Hepatocyte (in vitro differentiated cells): Measurements from ENCODE around the gene NAV2. TPM values are rescaled to one million over a fixed set of nuclear protein-coding genes. Genes with fewer than 3 reads are reported as not detected.
A peak's percentile ranks its signal among the peaks of the same experiment; 100 is the strongest.

Experiments
- DNase-seq: peaks from one replicate; pipeline ENCODE4 v3.0.0-alpha.2; 2016; ENCODE audit warnings: low spot score
- H2AFZ ChIP-seq: fragments of 200-600 bp; sonication (generic); 2 replicates; pipeline ENCODE4 v1.6.0; 2016; ENCODE audit warnings: antibody characterized with exemption, mild to moderate bottlenecking
- H3K27ac ChIP-seq: fragments of 200-600 bp; sonication (generic); 2 replicates; pipeline ENCODE4 v1.5.1; 2016; ENCODE audit warnings: mild to moderate bottlenecking
- H3K27me3 ChIP-seq: fragments of 200-600 bp; sonication (generic); 2 replicates; pipeline ENCODE4 v1.6.1; 2016
- H3K36me3 ChIP-seq: fragments of 200-600 bp; sonication (generic); replicated peaks from 2 replicates; pipeline ENCODE4 v1.5.1; 2016; ENCODE audit warnings: low read depth; ENCODE audit not compliant: insufficient read depth
- H3K4me1 ChIP-seq: fragments of 200-600 bp; sonication (generic); 2 replicates; pipeline ENCODE4 v1.5.1; 2016; ENCODE audit warnings: mild to moderate bottlenecking, moderate library complexity; ENCODE audit not compliant: insufficient read depth
- H3K4me2 ChIP-seq: fragments of 200-600 bp; sonication (generic); 2 replicates; pipeline ENCODE4 v1.6.0; 2016
- H3K4me3 ChIP-seq: fragments of 200-600 bp; sonication (generic); 2 replicates; pipeline ENCODE4 v1.5.1; 2016; ENCODE audit warnings: mild to moderate bottlenecking
- H3K79me2 ChIP-seq: fragments of 200-600 bp; sonication (generic); 2 replicates; pipeline ENCODE4 v1.6.0; 2017; ENCODE audit warnings: mild to moderate bottlenecking
- H3K9me2 ChIP-seq: fragments of 200-600 bp; sonication (generic); replicated peaks from 2 replicates; pipeline ENCODE4 v1.6.0; 2017; ENCODE audit warnings: mild to moderate bottlenecking; ENCODE audit not compliant: insufficient read depth
- H3K9me3 ChIP-seq: fragments of 200-600 bp; sonication (generic); 2 replicates; pipeline ENCODE4 v1.5.1; 2016; ENCODE audit warnings: low read depth, mild to moderate bottlenecking
- H4K20me1 ChIP-seq: fragments of 200-600 bp; sonication (generic); 2 replicates; pipeline ENCODE4 v1.6.0; 2016; ENCODE audit warnings: mild to moderate bottlenecking; ENCODE audit not compliant: insufficient read depth, poor library complexity, severe bottlenecking
- CTCF ChIP-seq: fragments of 200-600 bp; sonication (generic); IDR thresholded peaks from 2 replicates; pipeline ENCODE4 v1.5.1; 2016; ENCODE audit warnings: antibody characterized with exemption, mild to moderate bottlenecking; ENCODE audit not compliant: poor library complexity
- EZH2 ChIP-seq: fragments of 200-600 bp; sonication (generic); IDR thresholded peaks from 2 replicates; pipeline ENCODE4 v1.6.1; 2016; ENCODE audit warnings: antibody characterized with exemption, mild to moderate bottlenecking, borderline replicate concordance
- EZH2phosphoT487 ChIP-seq: fragments of 200-600 bp; sonication (generic); IDR thresholded peaks from one replicate; pipeline ENCODE4 v1.6.1; 2018; ENCODE audit warnings: antibody characterized with exemption, mild to moderate bottlenecking, low read depth, moderate library complexity; ENCODE audit not compliant: unreplicated experiment, severe bottlenecking
- WGBS: methylation state at CpG from one replicate; pipeline ENCODE4 v1.1.6; 2016; ENCODE audit warnings: low lambda C conversion rate; ENCODE audit errors: missing lambda C conversion rate; 5-methylcytosine and 5-hydroxymethylcytosine counted together
- polyA plus RNA-seq: library from polyadenylated mRNA; unstranded; fragments of >200 nt; fragmentation: Nextera tagmentation; extraction: Ambion mirVana; gene quantifications from 2 replicates; pipeline ENCODE4 v1.2.1, GENCODE V29; 2016
- total RNA-seq: library from RNA; depleted of rRNA; stranded (reverse); fragments of >200 nt; gene quantifications from 2 replicates; pipeline ENCODE4 v1.2.3, GENCODE V29; 2014

The NAV2 gene
- total and polyA plus RNA-seq, 2 experiments from 2014 or later, result 23.7 to 30.8 TPM

- WGBS, result 47% methylated on average over 4 of the region's 4 CpGs
- H3K27ac ChIP-seq, result peak overlapping the region; percentile 67
- no peaks in the 10 kb centered on the region for H3K36me3 ChIP-seq
- H2AFZ ChIP-seq, result no peak overlapping the region
- H3K79me2 ChIP-seq, result peaks cover 56% of the 10 kb centered on the region
- no peaks in the 10 kb centered on the region for H3K9me3 ChIP-seq
- no peak for DNase-seq
- no peak for TF ChIP-seq EZH2
- no peak for TF ChIP-seq CTCF
- TF ChIP-seq EZH2phosphoT487, result no peak
- peaks cover 62% of the 10 kb centered on the region for H3K4me1 ChIP-seq
- H3K27me3 ChIP-seq, result no peaks in the 10 kb centered on the region
- no peaks in the 10 kb centered on the region for H4K20me1 ChIP-seq
- no peaks in the 10 kb centered on the region for H3K9me2 ChIP-seq
- no peak overlapping the region for H3K4me3 ChIP-seq
- H3K4me2 ChIP-seq, result peak overlapping the region; percentile 69
Measured at GRCh38 chr11:20021212-20021611, 308.6 kb downstream of the NAV2 start.

GRCh38 chr11:20021771-20022362, 309.2 kb downstream of the NAV2 start:
- peaks cover 57% of the 10 kb centered on the region for H3K79me2 ChIP-seq
- DNase-seq, result no peak
- no peak overlapping the region for H2AFZ ChIP-seq
- TF ChIP-seq CTCF, result no peak
- no peak for TF ChIP-seq EZH2phosphoT487
- no peak for TF ChIP-seq EZH2
- H3K4me2 ChIP-seq, result peak overlapping the region; percentile 69
- H3K9me3 ChIP-seq, result no peaks in the 10 kb centered on the region
- no peaks in the 10 kb centered on the region for H3K36me3 ChIP-seq
- no peak overlapping the region for H3K4me3 ChIP-seq
- no peaks in the 10 kb centered on the region for H3K27me3 ChIP-seq
- no peaks in the 10 kb centered on the region for H3K9me2 ChIP-seq
- H3K4me1 ChIP-seq, result peaks cover 66% of the 10 kb centered on the region
- H3K27ac ChIP-seq, result peak overlapping the region; percentile 67
- WGBS, result 23% methylated on average over 4 of the region's 4 CpGs
- H4K20me1 ChIP-seq, result no peaks in the 10 kb centered on the region

- 14% methylated on average over 10 of the region's 10 CpGs for WGBS
- Histone ChIP-seq H3K27ac (peak overlapping the region; percentile 67), H4K20me1 (no peaks in the 10 kb centered on the region), H3K4me1 (peaks cover 69% of the 10 kb centered on the region), H3K4me3 (no peak overlapping the region), H3K9me3 (no peaks in the 10 kb centered on the region), H3K79me2 (peaks cover 53% of the 10 kb centered on the region), H3K36me3 (no peaks in the 10 kb centered on the region), H3K27me3 (no peaks in the 10 kb centered on the region), H3K4me2 (peak overlapping the region; percentile 69), H3K9me2 (no peaks in the 10 kb centered on the region), H2AFZ (no peak overlapping the region)
- TF ChIP-seq EZH2, result no peak
- no peak for TF ChIP-seq CTCF
- TF ChIP-seq EZH2phosphoT487, result no peak
- no peak for DNase-seq
Measured at GRCh38 chr11:20022363-20023081, 309.9 kb downstream of the NAV2 start.
